AML-193 (cell line): Measurements from ENCODE around the gene NAPSA.
"Not testable (repeated sequence)": the region's sequence is repeated elsewhere in the genome, so short reads cannot be mapped to it uniquely, and the experiment has no call there.

ENCODE experiments used
- DNase-seq, 2 experiments: peaks; one replicate each; lab custom pipeline; 2025; lab: John Stamatoyannopoulos, UW

Gene NAPSA

GRCh38 chr19:50365434-50366306 is at the start of gene NAPSA:
Gene NAPSA, minus strand, starts transcription at chr19:50365639. Its CDS starts 18 bp downstream, at chr19:50365621.
- DNase-seq, result no peak

DNA sequence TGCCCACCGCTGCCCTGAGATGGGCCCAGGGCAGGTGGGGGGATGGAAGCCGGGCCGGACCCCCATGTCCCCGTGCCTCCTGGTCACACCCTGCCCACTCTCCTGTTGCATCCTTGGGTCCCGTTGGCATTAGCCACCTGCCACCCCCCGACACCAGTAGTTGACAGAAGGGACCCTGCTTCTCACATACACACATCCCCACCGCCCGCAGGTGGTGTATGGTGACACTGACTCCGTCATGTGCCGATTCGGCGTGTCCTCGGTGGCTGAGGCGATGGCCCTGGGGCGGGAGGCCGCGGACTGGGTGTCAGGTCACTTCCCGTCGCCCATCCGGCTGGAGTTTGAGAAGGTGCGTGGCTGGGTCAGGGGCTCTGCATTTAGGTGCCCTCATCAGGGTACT is 48.1 kb upstream of the NAPSA start:
- no peak for DNase-seq

- no peak for DNase-seq
Measured at GRCh38 chr19:50413096-50413495, 47.7 kb upstream of the NAPSA start.

DNA sequence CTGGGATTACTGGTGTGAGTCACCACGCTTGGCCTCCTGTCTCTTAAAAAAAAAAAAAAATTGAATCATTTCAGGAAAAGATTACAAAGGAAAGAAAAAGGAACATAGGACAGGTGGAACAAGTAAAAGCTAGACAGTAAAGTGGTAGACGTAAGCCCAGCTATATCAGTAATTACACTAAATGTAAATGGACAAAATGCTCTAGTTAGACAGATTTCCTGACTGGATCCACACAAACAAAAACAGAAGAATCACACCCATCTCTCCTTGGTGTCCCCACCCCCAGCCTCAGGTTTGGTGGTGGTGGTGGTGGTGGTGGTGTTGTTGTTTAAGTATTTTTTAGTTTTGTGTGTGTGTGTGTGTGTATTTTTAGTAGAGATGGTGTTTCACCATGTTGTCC is 47.0 kb upstream of the NAPSA start:
- no peak for DNase-seq

GRCh38 chr19:50410109-50410508 is 44.7 kb upstream of the NAPSA start:
- no peak for DNase-seq

GRCh38 chr19:50409347-50409746 is 43.9 kb upstream of the NAPSA start:
- no peak for DNase-seq

DNA sequence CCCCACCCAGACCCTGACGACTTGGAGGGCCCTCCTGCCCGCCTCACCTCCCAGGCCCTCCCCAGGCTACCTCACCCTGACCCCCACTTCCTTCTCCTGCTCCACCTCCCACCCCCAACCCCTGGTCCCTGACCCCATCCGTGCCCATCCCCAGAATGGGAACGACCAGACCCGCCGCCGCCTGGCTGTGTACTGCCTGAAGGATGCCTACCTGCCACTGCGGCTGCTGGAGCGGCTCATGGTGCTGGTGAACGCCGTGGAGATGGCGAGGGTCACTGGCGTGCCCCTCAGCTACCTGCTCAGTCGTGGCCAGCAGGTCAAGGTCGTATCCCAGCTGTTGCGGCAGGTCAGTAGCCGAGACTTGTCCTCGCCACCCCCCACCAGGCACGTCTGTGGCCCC is 41.4 kb upstream of the NAPSA start:
- no peak for DNase-seq

GRCh38 chr19:50406156-50406820 is 40.8 kb upstream of the NAPSA start:
- DNase-seq, result no peak

- no peak for DNase-seq
Measured at GRCh38 chr19:50402544-50403301, 37.3 kb upstream of the NAPSA start.

GRCh38 chr19:50401605-50402450 is 36.4 kb upstream of the NAPSA start:
- DNase-seq, result no peak

GRCh38 chr19:50399368-50399745 is 33.9 kb upstream of the NAPSA start:
- no peak for DNase-seq

DNA sequence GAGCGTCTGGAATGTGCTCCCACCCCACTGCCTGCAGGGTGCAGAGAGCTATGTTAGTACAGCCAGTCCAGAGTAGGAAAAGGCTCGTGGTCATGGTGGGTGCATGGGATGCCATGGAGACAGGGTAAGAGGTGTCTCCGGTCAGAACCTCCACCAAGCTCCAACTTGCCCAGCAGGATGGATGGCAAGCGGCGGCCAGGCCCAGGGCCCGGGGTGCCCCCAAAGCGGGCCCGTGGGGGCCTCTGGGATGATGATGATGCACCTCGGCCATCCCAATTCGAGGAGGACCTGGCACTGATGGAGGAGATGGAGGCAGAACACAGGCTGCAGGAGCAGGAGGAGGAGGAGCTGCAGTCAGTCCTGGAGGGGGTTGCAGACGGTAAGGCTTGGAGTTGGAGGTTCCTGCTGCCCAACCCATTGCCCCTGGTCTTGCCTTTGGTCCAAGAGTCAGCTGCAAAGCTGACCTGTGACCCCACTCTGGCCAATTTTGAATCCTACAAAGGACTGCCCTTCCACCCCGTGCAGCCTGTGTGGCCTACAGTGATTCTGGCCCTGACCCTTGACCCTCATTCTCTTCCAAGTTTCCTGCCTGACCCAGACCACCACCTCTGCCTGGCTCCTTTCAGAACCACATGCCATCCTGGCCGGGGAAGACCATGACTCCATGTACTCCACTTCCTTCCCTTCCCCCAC is 33.4 kb upstream of the NAPSA start:
- DNase-seq, result no peak

- DNase-seq, result no peak
Measured at GRCh38 chr19:50394017-50394416, 28.6 kb upstream of the NAPSA start.

- no peak for DNase-seq
Measured at GRCh38 chr19:50393589-50393988, 28.1 kb upstream of the NAPSA start.

GRCh38 chr19:50392759-50393158 is 27.3 kb upstream of the NAPSA start:
- no peak for DNase-seq

GRCh38 chr19:50390952-50391351 is 25.5 kb upstream of the NAPSA start:
- DNase-seq, result not testable (repeated sequence)

GRCh38 chr19:50390295-50390694 is 24.9 kb upstream of the NAPSA start:
- not testable (repeated sequence) for DNase-seq

GRCh38 chr19:50387868-50388245 is 22.4 kb upstream of the NAPSA start:
- no peak for DNase-seq

DNA sequence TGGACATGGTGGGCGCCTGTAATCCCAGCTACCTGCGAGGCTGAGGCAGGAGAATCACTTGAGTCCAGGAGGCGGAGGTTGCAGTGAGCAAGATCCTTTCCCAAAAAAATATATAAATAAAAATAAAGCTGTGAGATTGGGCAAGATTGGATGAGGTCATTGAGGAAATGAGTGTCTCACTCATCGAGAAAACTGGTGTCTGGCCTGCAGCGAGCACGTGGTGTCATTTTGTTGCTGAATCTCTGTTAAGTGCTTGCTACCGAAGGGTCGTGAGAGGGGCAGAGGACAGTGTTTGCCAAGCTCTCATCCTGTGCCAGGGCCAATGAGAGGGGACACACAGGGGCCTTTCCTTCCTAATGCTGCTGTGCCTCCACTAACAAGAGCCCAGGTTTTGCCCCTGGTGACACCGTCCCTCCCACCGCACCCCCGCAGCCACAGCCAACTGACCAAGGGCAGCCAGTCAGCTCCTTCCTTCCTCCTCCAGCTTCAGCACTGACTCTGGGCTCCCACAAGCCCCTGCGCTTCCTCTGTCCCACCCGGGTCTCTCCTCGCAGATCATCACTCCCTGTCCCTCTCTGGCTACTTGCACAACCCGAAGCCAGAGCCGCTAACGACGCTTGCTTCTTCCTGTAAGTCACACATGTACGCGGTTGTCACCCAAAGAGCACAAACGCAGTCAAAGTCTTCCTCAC is 21.9 kb upstream of the NAPSA start:
- no peak for DNase-seq

- DNase-seq, result peak in 1 of 2 experiments; percentile 24
Measured at GRCh38 chr19:50384685-50385535, 19.5 kb upstream of the NAPSA start.
